HepG2 (cell line): Measurements from ENCODE around the gene NUCB1. TPM values are rescaled to one million over a fixed set of nuclear protein-coding genes. Genes with fewer than 3 reads are reported as not detected.

Experiments
- ASH2L ChIP-seq: fragments of 300-600, 200-600 bp; sonication (generic); IDR thresholded peaks from 2 replicates; pipeline ENCODE4 v1.7.0; 2017; ENCODE audit warnings: low read depth, mild to moderate bottlenecking, moderate library complexity, mixed read lengths, low read length; ENCODE audit not compliant: insufficient read length
- ATF7-NPFF ChIP-seq: sonication (generic); formaldehyde crosslinking; IDR thresholded peaks from 2 replicates; pipeline ENCODE4 v1.8.1; 2023; ENCODE audit warnings: mild to moderate bottlenecking, low read depth, missing genetic modification reagents, moderate library complexity
- BHLHE40 ChIP-seq: IDR thresholded peaks from 2 replicates; pipeline ENCODE4 v1.6.1; 2011; ENCODE audit warnings: low read length, improper control_type of control experiment
- CHD2 ChIP-seq: IDR thresholded peaks from 2 replicates; pipeline ENCODE4 v1.6.1; 2011; ENCODE audit warnings: low read depth, low read length, improper control_type of control experiment
- FOXK1 ChIP-seq: sonication (generic); formaldehyde crosslinking; IDR thresholded peaks from 2 replicates; pipeline ENCODE4 v1.4.0; 2020; ENCODE audit warnings: low read depth, missing genetic modification reagents, borderline replicate concordance
- HHEX ChIP-seq: IDR thresholded peaks from 2 replicates; pipeline ENCODE4 v1.6.1; 2016; ENCODE audit warnings: control low read depth
- HNF1A ChIP-seq, 2 experiments: sonication (generic) in 1 of 2; formaldehyde crosslinking in 1 of 2; IDR thresholded peaks; 2 replicates each; pipeline versions ENCODE4 v1.4.0 to v1.6.1; 2016 to 2020; ENCODE audit warnings: borderline replicate concordance in 1 of 2, low read depth in 1 of 2, mild to moderate bottlenecking in 1 of 2, missing genetic modification reagents in 1 of 2
- IRF2 ChIP-seq: IDR thresholded peaks from 2 replicates; pipeline ENCODE4 v1.6.1; 2018; ENCODE audit warnings: missing genetic modification reagents, missing compliant biosample characterization
- MBD4 ChIP-seq: IDR thresholded peaks from 2 replicates; pipeline ENCODE4 v1.6.1; 2012; ENCODE audit warnings: low read length, inconsistent platforms, borderline replicate concordance
- RARA ChIP-seq: IDR thresholded peaks from 2 replicates; pipeline ENCODE4 v1.6.1; 2016; ENCODE audit warnings: missing genetic modification reagents, missing compliant biosample characterization
- ZBTB43 ChIP-seq: sonication (generic); formaldehyde crosslinking; conservative IDR thresholded peaks from 2 replicates; pipeline ENCODE4 v1.4.0; 2020; ENCODE audit warnings: missing genetic modification reagents
- ZBTB7A ChIP-seq: sonication (generic); formaldehyde crosslinking; IDR thresholded peaks from 2 replicates; pipeline ENCODE4 v1.8.0; 2022; ENCODE audit warnings: mild to moderate bottlenecking, missing genetic modification reagents
- ZNF235 ChIP-seq: sonication (generic); formaldehyde crosslinking; IDR thresholded peaks from 2 replicates; pipeline ENCODE4 v1.8.1; 2023; ENCODE audit warnings: mild to moderate bottlenecking, missing genetic modification reagents, borderline replicate concordance
- ZNF280D ChIP-seq: sonication (generic); formaldehyde crosslinking; IDR thresholded peaks from 2 replicates; pipeline ENCODE4 v1.5.1; 2020; ENCODE audit warnings: mild to moderate bottlenecking, missing genetic modification reagents
- ZNF558 ChIP-seq: sonication (generic); formaldehyde crosslinking; IDR thresholded peaks from 2 replicates; pipeline ENCODE4 v1.9.0; 2022; ENCODE audit warnings: mild to moderate bottlenecking, missing genetic modification reagents, borderline replicate concordance
- polyA plus RNA-seq, 8 experiments: library from polyadenylated mRNA; depleted of rRNA in 3 of 8; stranded (reverse) in 7 of 8; unstranded in 1 of 8; fragments of >200 nt; fragmentation: Illumina TruSeq in 4 of 8; extraction: Trizol in 4 of 8; gene quantifications; 2 replicates each; pipeline versions ENCODE4 v1.2.1 to v1.2.3, GENCODE V29; 2011 to 2016; ENCODE audit warnings: low read depth in 4 of 8, missing spikeins in 1 of 8, mixed read lengths in 1 of 8; ENCODE audit not compliant: insufficient read depth in 1 of 8
- total RNA-seq, 5 experiments: library from RNA; depleted of rRNA; stranded (reverse); fragments of >200 nt; fragmentation: Illumina TruSeq; extraction: Trizol; gene quantifications; 2 replicates each; pipeline ENCODE4 v1.2.3, GENCODE V29; 2016; ENCODE audit warnings: low read depth in 1 of 5
- TF ChIP-seq, protein P1 (sequence below): sonication (generic); formaldehyde crosslinking; IDR thresholded peaks from 2 replicates; pipeline ENCODE4 v1.4.0; 2020; ENCODE audit warnings: missing genetic modification reagents, mild to moderate bottlenecking, borderline replicate concordance

The NUCB1 gene
- total and polyA plus RNA-seq, 2 of the 13 experiments (the other 11 are each of a cell fraction or from before 2014, with no cell fraction given) = 82.3 to 106 TPM

GRCh38 chr19:48966541-48967345 is 66.6 kb downstream of the NUCB1 start (continued):
- TF ChIP-seq IRF2 (CRISPR knock-in tag) (peak; percentile 4; the same call in 1 of the 2 replicates), ZNF558 (CRISPR knock-in tag) (no peak), RARA (no peak), ZBTB43 (CRISPR knock-in tag) (0 out of 2 replicates have a peak, but pooled peaks have one; percentile 21), CHD2 (no peak), HHEX (no peak), HNF1A (IDR thresholded peaks at IDR 0.05; ENCODE audit: low read depth) (peak; percentile 22; the same call in 1 of the 2 replicates), HNF1A (CRISPR knock-in tag; IDR thresholded peaks at IDR 0.05; ENCODE audit: borderline replicate concordance) (no peak), ZNF280D (CRISPR knock-in tag) (no peak), ATF7-NPFF (0 out of 2 replicates have a peak, but pooled peaks have one; percentile 11), MBD4 (no peak; the same call in 1 of the 2 replicates), FOXK1 (CRISPR knock-in tag) (peak; percentile 7; the same call in 1 of the 2 replicates), BHLHE40 (no peak), ZBTB7A (CRISPR knock-in tag) (no peak), ASH2L (no peak), ZNF235 (0 out of 2 replicates have a peak, but pooled peaks have one; percentile 46)
- TF ChIP-seq, protein P1, sequence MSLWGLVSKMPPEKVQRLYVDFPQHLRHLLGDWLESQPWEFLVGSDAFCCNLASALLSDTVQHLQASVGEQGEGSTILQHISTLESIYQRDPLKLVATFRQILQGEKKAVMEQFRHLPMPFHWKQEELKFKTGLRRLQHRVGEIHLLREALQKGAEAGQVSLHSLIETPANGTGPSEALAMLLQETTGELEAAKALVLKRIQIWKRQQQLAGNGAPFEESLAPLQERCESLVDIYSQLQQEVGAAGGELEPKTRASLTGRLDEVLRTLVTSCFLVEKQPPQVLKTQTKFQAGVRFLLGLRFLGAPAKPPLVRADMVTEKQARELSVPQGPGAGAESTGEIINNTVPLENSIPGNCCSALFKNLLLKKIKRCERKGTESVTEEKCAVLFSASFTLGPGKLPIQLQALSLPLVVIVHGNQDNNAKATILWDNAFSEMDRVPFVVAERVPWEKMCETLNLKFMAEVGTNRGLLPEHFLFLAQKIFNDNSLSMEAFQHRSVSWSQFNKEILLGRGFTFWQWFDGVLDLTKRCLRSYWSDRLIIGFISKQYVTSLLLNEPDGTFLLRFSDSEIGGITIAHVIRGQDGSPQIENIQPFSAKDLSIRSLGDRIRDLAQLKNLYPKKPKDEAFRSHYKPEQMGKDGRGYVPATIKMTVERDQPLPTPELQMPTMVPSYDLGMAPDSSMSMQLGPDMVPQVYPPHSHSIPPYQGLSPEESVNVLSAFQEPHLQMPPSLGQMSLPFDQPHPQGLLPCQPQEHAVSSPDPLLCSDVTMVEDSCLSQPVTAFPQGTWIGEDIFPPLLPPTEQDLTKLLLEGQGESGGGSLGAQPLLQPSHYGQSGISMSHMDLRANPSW (CRISPR knock-in tag) = no peak
